ENCODE measurements around the gene NEIL3.

NEIL3 gene

GRCh38 chr4:177302371-177303100, 7.1 kb upstream of the NEIL3 start:
- DNase-seq: peak; percentile 65

DNA sequence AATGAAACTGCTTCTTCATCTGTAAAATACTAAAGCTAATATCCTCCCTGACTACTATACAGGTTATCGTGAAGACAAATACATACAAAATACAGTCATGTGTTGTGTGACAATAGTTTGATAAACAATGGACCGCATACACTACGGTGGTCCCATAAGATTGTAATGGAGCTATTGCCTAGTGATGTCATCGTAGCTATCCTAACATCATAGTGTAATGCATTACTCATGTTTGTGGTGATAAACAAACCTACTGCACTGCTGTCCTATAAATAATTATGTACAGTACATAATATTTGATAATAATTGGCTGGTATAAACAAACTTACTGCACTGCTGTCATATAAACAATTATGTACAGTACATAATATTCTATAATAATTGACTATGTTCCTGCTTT, 5.6 kb upstream of the NEIL3 start:
- DNase-seq: no peak

- peak; percentile 14 for DNase-seq
Observed at GRCh38 chr4:177304864-177305263, 4.8 kb upstream of the NEIL3 start.

DNA sequence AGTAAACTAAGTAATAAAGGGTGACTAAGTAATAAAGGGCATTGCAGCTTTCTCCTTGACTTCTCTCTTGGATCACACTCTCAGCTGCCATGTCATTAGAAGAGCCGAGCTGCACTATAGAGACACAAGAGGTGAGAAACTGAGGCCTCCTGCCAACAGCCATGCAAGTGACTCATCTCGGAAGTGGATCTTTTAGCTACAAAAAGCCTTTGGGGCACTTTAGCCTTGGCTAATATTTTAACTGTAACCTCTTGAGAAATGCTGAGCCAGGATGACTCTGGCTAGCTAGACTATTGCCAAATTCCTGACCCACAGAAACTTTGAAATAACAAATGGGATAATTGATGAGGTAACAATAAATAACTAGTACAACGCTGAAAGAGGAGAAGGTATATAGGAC, 1.5 kb upstream of the NEIL3 start:
- peak; percentile 49 for DNase-seq

DNA sequence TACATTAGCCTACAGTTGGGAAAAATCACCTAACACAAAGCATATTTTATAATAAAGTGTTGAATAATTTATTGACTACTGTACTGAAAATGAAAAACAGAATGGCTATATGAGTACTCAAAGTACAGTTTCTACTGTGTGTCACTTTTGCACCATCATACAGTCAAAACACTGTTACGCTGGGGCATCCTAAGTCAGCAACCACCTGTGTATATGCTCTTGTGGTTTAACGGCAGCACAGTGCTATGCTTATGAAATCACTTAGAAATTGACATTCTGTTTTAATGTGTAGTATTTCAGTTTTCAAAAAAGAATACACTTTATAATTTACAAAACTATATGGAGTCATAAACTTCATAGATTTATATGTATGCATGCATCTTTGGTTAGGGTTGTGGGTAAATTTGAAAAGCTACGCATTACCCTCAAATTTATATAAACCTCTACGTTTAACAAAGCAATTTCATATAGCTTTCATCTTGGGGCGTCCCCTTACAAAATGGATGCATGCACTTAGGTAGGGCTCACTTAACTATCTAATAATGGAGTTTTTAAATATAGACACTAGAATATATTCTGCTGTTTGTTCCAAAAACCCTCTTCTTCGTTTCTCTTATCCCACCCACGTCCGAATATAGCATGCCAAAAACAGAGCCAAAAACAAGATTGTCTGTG, 690 bp upstream of the NEIL3 start:
- no peak for DNase-seq

- no peak for DNase-seq
Observed at GRCh38 chr4:177311589-177311988, 1.9 kb downstream of the NEIL3 start.

- peak; percentile 39 for DNase-seq
Observed at GRCh38 chr4:177313263-177313662, 3.6 kb downstream of the NEIL3 start.

DNA sequence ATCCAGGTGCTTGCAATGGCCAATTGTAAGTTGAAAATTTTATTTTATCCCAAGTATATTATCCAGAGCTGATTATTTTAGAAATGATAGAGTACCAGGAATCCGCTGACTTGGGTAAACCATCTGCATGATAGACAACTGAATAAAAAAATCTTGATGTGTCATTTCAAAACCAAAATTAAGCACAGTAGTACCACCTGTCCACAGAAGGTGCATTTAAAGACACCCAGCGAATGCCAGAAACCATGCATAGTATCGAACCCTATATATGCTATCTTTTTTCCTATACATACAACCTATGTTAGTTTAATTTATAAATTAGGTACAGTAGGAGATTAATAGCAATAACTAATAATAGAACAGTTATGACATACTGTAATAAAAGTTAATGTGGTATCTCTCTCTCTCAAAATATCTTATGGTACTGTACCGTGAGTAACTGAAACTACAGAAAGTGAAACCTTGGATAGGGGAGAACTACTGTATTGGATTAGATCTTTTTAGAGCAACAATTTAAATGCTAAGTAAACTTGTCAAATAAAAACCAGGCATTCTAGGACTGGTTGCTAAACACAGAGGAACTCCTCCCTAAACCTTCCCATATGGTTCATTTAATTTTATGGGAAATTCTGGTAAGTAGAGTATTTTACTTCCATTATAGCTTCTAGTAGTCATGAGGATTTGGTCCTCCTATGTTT, 6.2 kb downstream of the NEIL3 start:
- DNase-seq: no peak

- no peak for DNase-seq
Observed at GRCh38 chr4:177320721-177321120, 11.0 kb downstream of the NEIL3 start.

DNA sequence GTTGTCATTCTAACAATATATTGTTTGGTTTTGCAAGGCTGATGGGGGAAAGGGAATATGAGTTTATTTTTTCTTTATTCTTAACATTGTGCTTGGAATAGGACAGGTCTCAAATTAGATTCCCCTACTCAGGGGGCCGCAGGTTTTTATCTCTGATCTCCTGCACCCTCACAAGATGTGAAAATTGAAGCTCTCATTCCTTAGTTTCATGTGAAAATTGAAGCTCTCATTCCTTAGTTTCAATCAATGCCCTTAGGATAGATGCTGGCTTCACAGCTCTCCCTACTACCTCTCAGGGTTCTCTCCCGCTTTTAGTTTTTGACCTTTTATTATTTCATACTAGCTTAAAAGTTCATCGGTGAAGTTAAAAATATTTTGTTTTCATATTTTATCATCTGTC, 12.0 kb downstream of the NEIL3 start:
- no peak for DNase-seq

DNA sequence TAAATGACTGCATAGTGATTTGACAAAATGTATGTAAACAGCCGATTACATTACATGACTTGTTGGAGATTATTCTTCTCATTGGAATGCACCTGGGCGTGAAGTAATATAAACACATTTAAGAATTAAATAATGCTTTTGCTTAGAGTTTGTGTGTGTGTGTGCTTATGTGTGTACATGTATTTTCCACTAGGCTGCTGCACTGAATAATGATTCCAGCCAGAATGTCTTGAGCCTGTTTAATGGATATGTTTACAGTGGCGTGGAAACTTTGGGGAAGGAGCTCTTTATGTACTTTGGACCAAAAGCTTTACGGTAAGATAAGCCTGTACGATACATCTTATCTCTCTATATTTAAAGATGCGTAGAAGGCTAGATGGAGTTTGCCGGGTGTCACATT, 12.6 kb downstream of the NEIL3 start:
- DNase-seq: no peak

DNA sequence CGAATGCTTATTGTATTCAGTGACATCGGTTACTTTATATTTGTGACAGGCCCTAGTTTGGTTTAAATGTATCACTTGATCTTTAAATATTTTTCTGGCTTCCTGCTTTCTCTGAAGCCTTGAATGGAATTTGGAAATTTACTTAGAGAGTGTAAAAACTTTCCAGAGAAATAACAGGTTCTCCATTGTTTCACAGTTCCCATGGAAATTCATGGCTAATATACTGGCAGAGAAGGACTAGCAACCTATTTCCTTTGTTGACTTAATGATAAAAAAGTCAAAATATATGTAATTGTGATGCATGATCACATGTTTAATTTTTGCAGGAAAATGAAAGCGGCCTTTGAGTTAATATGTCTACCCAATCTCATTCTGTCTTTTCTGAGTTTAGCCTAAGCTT, 13.2 kb downstream of the NEIL3 start:
- DNase-seq: no peak

DNA sequence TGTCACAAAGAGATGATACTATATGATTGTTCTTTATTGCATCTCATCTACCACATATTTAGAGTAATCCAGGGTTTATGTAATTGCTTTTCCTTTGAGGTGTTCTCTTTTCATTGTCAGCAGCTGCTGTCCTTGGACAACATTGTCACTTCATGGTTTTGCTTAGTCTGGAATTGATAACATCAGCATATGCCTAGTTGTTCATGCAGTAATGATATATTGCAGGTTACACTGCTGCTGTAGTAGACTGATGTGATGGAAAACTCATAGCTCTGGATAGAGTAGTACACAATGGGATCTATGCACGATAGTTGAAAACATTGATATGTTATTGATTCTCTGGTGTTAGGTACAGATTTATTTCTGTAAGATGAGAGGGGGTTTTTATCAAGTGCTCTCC, 13.7 kb downstream of the NEIL3 start:
- DNase-seq: no peak

DNA sequence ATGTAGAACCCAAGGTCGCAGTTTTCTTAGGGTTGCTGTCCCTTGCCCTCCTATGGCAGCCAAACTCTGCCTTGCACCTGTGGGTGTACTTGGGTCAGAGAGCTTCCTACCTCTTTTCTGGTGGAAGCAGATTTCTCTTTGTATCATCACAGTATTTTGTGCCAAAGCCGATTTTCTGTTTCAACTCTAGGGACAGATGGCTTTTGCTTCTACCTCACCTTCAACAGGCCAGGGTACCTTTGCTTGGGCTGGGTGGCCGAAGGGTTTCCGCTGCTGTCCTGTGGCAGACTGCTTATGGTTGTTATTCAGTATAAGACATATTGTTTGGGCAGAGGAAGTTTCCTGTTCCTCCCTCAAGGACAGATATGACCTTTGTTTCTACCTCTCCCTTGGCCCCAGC, 22.4 kb downstream of the NEIL3 start:
- DNase-seq: no peak

DNA sequence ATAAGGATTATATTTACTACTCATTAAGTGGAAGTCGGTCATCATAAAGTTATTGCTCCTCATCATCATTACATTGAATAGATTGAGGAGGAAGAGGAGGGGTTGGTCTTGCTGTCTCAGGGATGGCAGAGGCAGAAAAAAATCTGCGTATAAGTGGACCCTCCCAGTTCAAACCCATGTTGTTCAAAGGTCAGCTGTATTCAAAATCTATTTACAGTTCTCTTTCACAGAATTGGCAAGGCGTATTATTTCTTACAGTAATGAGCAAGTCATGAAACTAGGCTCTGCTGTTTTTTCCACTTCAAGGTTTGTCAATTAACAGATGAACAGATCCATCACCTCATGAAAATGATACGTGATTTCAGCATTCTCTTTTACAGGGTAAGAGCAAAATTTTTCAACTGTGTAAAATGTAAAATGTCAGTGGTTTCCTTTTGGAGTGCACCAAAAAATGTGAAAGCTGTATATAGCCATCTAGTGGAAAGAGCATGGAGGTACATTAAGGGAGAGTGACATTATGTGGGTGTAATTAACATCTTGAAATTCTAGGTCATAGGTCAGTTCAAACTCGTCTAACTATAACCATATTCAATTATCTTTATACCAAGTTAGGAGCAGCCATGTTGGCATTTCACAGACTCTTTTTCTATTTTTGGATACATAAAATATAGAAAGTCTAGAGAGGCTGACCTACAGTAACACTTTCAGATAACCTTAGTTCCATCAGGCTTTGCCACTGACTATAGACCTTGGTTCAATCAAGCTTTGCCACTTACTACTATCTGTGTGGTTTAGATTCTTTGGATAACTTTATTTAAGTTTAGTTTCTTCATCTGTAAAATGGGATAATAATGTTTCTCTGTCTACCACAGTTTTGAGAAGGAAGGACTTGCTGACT, 30.1 kb downstream of the NEIL3 start:
- DNase-seq: peak; percentile 48

DNA sequence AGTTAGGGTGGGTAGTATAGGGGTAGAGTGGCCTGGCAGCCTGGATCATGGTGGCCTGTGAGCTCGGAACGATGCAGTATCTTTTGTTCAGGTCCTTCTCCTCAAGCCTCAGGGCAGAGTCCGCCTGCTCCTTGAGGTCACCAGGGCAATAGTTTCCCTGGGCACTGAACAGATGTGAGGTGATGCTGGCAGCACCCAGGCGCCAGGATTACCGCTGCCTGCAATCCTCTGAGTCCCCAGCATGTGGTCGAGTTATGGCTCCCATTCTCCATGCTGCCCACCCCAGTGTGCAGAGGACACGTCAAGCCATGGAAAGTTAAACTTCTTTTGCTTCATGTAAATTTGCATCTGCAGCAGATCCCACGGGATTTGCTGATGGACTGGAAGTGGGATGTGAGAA, 38.7 kb downstream of the NEIL3 start:
- DNase-seq: no peak

DNA sequence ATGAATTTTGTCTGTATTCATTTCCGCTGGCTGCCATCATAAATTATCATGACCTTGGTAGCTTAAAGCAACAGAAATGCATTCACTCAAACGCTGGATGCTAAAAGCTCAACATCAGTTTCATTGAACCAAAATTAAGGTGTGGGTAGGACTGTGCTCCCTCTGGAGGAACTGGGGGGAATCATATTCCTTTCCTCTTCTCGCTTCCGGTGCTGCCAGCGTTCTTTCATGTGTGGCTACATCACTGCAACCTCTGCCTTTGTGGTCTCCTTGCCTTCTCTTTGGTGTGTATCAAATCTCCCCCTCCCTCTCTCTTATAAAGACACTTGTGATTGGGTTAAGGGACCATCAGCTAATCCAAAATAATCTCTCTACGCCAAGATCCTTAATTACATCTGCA, 39.5 kb downstream of the NEIL3 start:
- DNase-seq: no peak

DNA sequence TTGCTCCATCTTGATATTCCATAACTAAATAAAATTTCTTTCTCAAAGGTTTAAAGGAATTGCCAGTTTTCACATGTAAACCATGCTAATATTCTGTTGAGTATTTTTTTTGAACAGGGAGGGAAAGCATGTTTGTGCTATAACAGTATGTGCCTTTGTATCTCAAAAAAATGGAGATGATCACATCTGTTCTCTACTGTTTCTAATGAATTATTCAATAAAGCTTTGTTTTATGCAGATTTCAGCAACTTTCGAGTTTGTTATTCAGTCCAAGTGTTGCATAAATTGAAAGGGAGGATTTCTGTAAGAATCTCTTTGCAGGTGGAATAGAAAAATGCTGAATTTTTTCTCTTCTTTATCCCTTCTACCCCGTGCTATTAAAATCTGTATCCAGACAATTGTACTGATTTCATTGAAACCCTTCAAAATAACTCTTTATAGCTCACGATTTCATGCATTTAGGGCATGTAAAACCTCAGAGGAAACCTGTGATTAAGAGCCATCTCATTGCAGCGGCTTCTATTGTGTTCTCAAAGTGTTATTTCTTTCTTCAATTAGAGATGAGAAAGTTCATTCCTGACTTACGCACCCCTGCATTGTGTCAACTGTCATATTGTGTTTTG, 42.1 kb downstream of the NEIL3 start:
- DNase-seq: no peak

DNA sequence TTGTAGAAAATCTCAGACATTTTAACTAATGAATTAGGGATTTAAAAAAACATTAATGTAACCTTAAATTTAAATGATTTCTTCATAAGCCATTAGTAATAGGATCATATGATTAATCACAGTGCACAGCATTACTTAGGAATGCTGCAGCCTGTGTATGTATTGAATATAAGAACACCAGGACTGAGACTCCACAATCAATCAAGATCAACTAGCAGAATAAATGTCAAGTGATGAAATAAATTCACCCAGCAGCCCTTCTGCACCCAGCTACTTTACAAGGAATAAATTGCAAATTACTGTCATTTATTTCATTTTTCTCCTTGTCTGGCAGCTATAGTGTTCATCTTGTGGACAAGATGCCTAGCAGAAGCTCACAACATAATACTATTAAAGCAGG, 46.5 kb downstream of the NEIL3 start:
- peak; percentile 27 for DNase-seq

DNA sequence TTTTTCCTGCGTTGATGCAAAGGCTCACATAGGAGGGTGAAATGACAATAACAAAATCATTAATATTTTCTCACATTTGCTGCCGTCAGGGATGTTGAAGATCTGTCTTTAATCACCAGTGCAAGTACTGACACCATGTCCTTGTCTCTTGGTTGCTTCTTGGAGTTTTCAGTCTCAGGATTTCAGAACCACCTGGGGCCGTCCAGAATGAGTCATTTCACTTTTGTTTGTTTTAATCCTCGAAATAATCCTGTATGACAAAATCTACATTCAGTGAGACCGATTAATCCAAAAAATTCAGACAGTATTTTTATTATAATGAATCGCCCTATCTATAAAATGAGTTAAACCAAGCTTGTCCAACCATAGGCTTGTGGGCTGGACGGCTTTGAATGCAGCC, 47.2 kb downstream of the NEIL3 start:
- DNase-seq: no peak

DNA sequence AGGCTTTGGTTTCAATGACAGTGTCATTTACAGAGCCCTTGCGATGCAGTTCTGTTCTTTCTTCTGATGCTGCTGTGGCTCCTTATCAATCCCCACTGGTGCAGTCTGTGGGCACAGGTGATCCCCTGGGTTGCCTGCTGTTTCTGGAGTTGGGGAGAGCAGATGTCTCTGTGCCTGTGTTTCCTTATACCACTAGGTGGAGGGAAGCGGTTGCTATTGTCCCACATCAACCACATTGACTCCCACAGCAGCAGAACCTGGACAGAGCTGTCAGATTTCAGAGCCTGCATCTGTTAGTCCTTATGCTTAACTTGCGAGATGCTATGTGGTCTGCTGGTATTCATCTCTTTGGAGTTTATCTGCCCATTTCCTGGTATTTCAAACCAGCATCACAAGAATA, 57.7 kb downstream of the NEIL3 start:
- peak; percentile 31 for DNase-seq

DNA sequence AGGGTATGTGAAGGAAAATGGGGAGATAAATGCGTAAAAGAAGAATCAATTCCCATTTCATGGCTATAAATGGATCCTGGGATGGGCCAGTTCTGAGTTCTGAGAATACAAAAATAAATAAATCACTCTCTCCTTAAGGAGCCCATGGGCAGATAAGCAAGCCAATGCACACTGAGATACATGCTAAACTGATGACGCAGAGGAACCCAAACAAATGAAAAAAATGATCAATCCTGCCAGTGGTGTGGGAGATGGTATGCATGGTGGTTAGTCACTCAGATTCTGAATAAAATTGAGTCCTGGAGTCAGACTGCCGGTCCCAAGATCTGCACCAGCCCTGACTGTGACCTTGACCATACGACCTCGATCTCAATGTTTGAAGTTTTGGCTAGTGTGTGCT, 59.7 kb downstream of the NEIL3 start:
- peak; percentile 54 for DNase-seq

- DNase-seq: no peak
Observed at GRCh38 chr4:177371461-177371860, 61.8 kb downstream of the NEIL3 start.
